Measurements from ENCODE around the gene TOX3. TPM values are rescaled to one million over a fixed set of nuclear protein-coding genes. Genes with fewer than 3 reads are reported as not detected.

The TOX3 gene
- 1.4 TPM for polyA plus RNA-seq (ENCODE audit: insufficient read length)

DNA sequence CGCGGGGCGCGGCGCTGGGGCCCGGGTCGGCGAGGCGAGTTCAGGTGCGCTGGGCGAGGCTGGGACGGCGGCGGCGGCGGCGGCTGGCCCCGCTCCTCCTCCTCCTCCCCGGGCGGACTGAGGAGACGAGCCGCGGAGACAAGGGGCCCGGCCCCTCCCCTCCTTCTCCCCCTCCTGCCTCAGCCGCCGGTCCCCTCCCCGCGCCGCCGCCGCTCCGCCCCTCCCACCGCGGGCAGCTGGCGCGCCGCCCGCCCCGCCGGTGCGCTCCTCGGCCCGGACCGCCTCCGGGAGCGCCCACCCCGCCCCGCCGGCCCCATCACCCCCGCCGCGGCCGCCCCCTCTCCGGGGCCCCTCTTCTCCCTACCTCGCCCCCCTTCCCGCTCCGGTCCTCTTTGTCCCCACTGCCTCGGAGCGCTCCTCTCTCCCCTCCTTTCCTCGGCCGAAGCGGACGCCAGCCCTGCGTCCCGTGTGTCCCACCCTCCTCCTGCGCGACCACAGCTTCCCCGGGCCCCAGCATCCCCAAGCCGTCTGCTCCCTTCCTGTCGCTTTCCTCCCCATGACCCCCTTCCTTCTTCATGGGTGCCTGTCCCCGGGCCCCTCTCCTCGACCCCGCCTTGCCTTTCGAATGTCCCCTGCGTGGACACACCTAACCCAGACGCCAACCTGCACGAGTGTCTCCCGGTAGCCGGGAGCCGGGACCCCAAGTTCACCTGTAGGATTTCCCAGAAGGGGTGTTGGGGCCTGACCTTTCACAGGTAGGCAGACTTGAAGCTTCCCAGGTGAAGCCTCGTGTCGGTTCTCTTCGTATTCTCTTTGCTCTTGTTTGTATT lies at the start of gene TOX3:
TOX3 (minus strand) TSS at position 140 of the 830 bp plus-strand sequence. CDS start 420 bp downstream, outside the sequence.
- no peak for DNase-seq (ENCODE audit: low read depth)

DNA sequence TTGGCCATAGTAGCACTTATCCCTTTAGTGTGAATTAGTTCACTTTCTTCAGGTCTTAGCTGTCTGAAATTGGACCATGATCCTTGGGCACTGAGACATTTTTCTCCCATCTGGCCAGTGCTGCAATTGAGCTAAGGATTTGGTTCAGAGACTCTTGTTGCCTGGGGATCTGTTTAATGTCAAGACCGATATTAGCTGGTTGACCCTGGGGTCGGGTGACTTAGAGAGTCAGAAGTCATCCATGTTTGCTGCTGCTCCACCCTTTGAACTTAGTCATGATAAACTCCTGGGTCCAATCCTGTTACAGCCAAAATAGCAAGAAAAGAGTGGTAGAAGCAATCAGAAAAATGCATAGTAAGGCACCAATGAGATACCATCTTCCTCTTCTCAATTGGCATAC lies 45.8 kb upstream of the TOX3 start:
- DNase-seq (ENCODE audit: low read depth): no peak

- DNase-seq (ENCODE audit: low read depth): no peak
Observed at GRCh38 chr16:52591934-52592592, 45.1 kb upstream of the TOX3 start.

GRCh38 chr16:52591471-52591870 lies 44.5 kb upstream of the TOX3 start:
- no peak for DNase-seq (ENCODE audit: low read depth)

- DNase-seq (ENCODE audit: low read depth): no peak
Observed at GRCh38 chr16:52586159-52586558, 39.2 kb upstream of the TOX3 start.

- no peak for DNase-seq (ENCODE audit: low read depth)
Observed at GRCh38 chr16:52584354-52585320, 37.7 kb upstream of the TOX3 start.

DNA sequence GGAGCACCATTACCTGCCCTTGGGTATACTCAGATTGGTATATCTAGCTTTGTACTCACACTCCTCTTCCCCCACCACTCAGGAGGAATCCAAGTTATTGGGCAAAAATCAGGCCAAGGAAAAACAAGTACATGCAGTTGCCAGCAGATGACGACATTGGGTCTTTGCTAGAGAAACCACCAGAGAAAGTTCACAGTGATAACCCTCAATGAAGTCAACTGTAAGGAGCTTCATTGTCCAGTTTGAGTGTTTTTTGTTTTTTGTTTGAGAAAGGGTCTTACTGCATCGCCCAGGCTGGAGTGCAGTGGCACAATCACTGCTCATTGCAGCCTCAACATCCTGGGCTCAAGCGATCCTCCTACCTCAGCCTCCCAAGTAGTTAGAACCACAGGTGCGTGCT lies 34.6 kb upstream of the TOX3 start:
- DNase-seq (ENCODE audit: low read depth): no peak

DNA sequence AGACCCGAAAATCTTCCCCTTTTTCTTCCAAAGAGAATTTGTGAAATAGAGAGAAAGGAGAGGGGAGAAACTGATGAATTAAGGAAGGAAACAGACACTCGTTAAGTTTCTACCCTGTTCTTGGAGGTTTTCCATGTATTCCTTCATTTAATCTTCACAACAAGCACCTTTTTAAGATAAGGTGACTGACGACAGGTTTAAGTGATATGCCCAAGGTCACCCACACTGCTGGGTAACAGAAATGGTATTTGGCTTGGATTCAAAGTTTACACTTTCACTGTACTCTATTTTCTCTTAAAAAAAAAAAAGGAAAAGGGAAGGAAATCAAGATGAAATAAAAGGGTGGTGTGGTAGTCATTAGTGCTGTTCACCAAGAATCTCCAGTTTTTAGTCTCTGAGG lies 33.5 kb upstream of the TOX3 start:
- DNase-seq (ENCODE audit: low read depth): no peak

GRCh38 chr16:52578829-52579498 lies 32.0 kb upstream of the TOX3 start:
- DNase-seq (ENCODE audit: low read depth): no peak

DNA sequence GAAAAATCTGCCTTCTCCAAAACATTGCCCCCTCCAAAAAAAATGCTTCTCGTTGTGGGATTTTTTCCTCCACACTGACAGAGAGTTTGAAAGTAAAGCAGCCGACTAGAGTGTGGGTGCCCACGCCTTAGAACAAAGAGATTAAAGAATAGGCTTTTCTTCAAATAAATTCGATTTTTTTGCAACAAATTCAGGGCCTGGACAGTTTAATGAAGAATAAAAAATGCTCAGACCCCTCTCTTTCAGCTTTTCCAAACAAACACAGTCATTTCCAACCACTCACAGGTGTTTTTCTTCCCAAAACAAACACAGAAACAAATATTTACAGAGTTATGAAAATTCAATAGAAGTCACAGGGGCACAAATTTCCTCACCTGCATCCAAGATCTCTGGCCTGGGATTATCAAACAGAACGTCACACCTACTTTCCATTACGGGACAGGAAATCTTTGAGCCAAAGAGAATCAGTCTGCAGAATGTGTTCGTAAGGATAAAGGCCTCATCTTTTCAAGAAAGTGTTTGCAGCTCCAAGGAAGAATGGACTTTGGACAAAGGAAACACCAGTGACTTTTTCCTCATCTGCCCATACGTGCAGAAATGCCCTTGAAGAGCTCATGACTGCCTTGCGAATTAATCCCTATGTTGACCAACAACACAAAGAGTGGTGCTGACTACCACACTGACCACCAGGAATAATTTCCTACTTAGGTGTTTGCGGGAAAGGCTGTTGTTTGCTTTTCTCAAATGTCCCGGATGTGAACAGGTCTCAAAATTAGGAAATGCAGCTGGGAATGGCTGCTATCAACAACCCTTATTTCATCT lies 31.3 kb upstream of the TOX3 start:
- no peak for DNase-seq (ENCODE audit: low read depth)

DNA sequence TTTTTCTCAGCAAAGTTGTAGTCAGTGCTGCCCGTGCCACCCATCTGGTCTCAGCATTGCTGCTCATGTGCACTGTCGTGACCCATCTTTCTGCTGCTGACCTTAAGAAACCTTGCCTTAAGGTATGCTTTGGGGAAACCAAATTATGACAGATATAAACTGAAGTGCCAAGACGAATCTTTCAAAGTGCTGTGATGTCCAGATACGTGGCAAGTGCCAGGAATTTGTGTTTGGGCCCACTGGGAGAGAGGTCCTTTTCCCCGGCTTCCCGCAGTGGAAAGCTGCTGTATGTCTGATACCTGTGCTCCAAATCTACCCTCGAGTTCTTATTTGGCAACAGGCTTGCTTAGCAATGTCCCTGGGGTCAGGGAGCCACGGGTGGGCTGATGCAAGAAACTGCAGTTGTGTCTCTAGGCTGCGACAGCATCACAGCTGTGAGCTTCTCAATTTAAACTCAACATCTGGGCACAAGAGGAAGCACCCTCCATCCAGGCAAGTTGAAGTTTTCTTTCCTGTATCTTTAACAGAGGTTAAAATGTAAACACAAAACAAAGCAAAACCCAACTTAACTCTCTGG lies 30.3 kb upstream of the TOX3 start:
- no peak for DNase-seq (ENCODE audit: low read depth)

DNA sequence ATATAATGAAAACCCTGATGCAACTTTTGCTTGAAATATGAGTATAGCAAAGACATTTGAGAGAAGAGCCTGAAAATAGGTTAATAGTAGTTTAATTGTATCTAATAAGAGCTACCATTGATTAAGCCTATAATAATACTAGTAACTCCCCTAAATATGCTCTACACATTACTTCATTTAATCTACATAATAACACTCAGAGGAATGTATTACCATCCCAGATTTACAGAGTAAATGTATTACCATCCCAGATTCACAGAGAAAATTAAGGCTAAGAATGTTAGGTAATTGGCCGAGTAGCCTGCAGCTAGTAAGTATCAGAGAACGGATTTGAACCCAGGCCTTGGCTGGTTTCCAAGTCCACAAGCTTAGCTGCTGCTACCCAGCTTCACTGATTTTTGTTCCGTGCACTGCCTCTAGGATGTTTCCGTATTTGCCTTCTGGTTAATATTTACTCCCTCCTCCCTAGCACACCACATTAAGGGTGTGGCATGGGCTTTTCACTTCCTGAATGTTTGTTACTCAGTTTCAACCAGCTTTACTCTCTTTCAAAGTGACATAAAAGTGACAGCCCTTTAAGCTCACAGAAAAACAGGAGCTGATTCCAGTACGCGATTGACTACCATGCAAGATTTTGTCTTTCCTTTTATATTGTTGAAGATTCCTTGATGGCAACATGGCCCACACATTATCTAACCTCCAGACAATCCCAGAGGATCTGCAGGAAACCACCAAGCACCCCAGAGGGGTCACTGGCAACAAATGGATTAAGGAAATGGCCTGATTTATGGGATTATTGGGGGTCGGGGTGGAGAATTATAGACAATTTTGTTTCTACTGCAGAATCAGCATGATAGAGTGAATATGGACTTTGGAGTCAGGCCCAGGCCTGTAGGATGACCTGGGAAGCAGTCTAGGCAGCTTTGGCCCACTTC lies 26.7 kb upstream of the TOX3 start:
- DNase-seq (ENCODE audit: low read depth): no peak

GRCh38 chr16:52572656-52573055 lies 25.7 kb upstream of the TOX3 start:
- no peak for DNase-seq (ENCODE audit: low read depth)

GRCh38 chr16:52570495-52571091 lies 23.6 kb upstream of the TOX3 start:
- DNase-seq (ENCODE audit: low read depth): no peak

DNA sequence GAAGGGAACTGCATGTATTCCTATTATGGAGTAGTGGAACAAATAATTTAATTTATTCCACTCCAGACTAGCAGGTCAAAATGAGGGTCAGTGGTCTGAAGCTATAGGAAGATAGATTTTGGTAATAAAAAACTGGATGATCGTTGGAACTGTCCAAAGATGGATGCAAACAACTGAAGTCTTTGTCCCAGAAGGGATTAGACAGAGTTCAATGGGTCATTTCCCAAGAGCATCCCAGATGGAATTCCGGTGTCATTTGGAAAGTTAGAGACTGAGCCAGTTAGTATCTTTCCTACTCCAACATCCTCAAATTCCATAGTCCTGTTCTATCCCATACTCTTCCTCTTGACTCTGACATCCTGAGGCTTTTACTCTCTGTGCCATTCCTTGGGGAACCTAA lies 22.8 kb upstream of the TOX3 start:
- DNase-seq (ENCODE audit: low read depth): no peak

GRCh38 chr16:52568983-52569690 lies 22.2 kb upstream of the TOX3 start:
- DNase-seq (ENCODE audit: low read depth): no peak

- DNase-seq (ENCODE audit: low read depth): no peak
Observed at GRCh38 chr16:52568495-52568894, 21.6 kb upstream of the TOX3 start.

GRCh38 chr16:52567193-52567592 lies 20.2 kb upstream of the TOX3 start:
- no peak for DNase-seq (ENCODE audit: low read depth)

All from forelimb muscle (tissue), 1 donor.